GM12892 (cell line): Measurements from ENCODE around the gene CIZ1.
"Not testable (repeated sequence)": the region's sequence is repeated elsewhere in the genome, so short reads cannot be mapped to it uniquely, and the experiment has no call there.

Experiments
- POLR2A ChIP-seq: IDR thresholded peaks from 2 replicates; pipeline ENCODE4 v1.6.1; 2011; ENCODE audit warnings: low read depth, low read length, control low read depth
- TAF1 ChIP-seq: IDR thresholded peaks from 2 replicates; pipeline ENCODE4 v1.6.1; 2011; ENCODE audit warnings: low read depth, mild to moderate bottlenecking, control low read depth, low read length, borderline replicate concordance

- TF ChIP-seq POLR2A, TAF1: not testable (repeated sequence)
These were observed 9.9 kb downstream of the CIZ1 start for GRCh38 chr9:128181480-128181879.
